ENCODE measurements around the gene SUMO2. TPM values are rescaled to one million over a fixed set of nuclear protein-coding genes. Genes with fewer than 3 reads are reported as not detected.

Gene SUMO2
- total and polyA plus RNA-seq, 9 donors: 75.7 to 504 (median 395) TPM

- Histone ChIP-seq H3K27ac (no peak overlapping the region), H3K4me1 (ENCODE audit: insufficient read depth) (no peaks in the 10 kb centered on the region), H3K27me3 (no peaks in the 10 kb centered on the region), H3K9me3 (no peaks in the 10 kb centered on the region), H3K4me3 (no peak overlapping the region), H3K36me3 (no peaks in the 10 kb centered on the region)
- WGBS, 3 donors: 75 to 86% (median 75%) methylated on average over 6 of the region's 6 CpGs
- DNase-seq: no peak
- intact Hi-C loops (cut with DNase I): no loop called here
- TF ChIP-seq, protein P1, sequence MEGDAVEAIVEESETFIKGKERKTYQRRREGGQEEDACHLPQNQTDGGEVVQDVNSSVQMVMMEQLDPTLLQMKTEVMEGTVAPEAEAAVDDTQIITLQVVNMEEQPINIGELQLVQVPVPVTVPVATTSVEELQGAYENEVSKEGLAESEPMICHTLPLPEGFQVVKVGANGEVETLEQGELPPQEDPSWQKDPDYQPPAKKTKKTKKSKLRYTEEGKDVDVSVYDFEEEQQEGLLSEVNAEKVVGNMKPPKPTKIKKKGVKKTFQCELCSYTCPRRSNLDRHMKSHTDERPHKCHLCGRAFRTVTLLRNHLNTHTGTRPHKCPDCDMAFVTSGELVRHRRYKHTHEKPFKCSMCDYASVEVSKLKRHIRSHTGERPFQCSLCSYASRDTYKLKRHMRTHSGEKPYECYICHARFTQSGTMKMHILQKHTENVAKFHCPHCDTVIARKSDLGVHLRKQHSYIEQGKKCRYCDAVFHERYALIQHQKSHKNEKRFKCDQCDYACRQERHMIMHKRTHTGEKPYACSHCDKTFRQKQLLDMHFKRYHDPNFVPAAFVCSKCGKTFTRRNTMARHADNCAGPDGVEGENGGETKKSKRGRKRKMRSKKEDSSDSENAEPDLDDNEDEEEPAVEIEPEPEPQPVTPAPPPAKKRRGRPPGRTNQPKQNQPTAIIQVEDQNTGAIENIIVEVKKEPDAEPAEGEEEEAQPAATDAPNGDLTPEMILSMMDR (IDR thresholded peaks at IDR 0.05): no peak
- TF ChIP-seq EP300 (IDR thresholded peaks at IDR 0.05): no peak
Measured at GRCh38 chr17:75147878-75148546, 34.7 kb downstream of the SUMO2 start.

- intact Hi-C loops (cut with DNase I): no loop called here
- H3K27me3 ChIP-seq: no peaks in the 10 kb centered on the region
- DNase-seq: no peak
- no peak overlapping the region for H3K4me3 ChIP-seq
- H3K4me1 ChIP-seq (ENCODE audit: insufficient read depth): no peaks in the 10 kb centered on the region
- WGBS, 3 donors: 83 to 90% (median 83%) methylated on average over 3 of the region's 3 CpGs
- no peak overlapping the region for H3K27ac ChIP-seq
- TF ChIP-seq EP300 (IDR thresholded peaks at IDR 0.05) (no peak), POLR2A (IDR thresholded peaks at IDR 0.05) (no peak)
- TF ChIP-seq, protein P1 (IDR thresholded peaks at IDR 0.05): no peak
- H3K36me3 ChIP-seq: no peaks in the 10 kb centered on the region
- no peaks in the 10 kb centered on the region for H3K9me3 ChIP-seq
Measured at GRCh38 chr17:75146592-75146991, 36.2 kb downstream of the SUMO2 start.

DNA sequence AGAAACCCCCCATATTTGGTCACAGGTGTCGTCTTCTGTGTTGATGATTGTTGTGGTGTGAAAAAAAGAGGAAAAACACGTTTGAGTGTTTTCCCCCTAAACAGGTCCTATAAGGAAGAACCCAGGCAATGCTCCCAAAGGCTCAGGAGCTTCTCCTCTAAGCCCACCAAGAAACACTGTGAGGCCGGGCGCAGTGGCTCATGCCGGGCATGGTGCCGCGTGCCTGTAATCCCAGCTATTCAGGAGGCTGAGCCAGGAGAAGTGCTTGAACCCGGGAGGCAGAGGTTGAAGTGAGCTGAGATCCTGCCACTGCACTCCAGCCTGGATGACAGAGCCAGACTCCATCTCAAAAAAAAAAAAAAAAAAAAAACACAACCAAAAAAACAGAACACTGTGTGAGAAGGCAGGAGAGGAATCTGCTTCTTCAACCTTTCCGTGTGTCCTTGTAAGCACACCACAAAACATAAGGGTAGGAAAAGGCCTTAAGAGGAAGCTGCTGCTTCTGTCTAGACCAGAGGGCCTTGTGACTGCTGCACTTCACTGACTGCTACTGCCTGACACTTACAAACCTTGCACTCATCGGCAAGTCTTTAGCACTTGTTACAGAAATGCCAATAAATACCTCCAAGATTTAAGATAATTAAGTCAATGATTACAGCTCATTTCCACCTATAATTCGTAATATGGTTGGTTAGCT lies 37.8 kb downstream of the SUMO2 start:
- H3K27me3 ChIP-seq: no peaks in the 10 kb centered on the region
- no peak overlapping the region for H3K4me3 ChIP-seq
- 85 to 89% (median 88%) methylated on average over 11 of the region's 11 CpGs for WGBS, 3 donors
- intact Hi-C loops (cut with DNase I): no loop called here
- no peak overlapping the region for H3K27ac ChIP-seq
- no peaks in the 10 kb centered on the region for H3K36me3 ChIP-seq
- no peaks in the 10 kb centered on the region for H3K9me3 ChIP-seq
- TF ChIP-seq, protein P1 (IDR thresholded peaks at IDR 0.05): no peak
- no peak for TF ChIP-seq POLR2A (IDR thresholded peaks at IDR 0.05)
- TF ChIP-seq EP300 (IDR thresholded peaks at IDR 0.05): no peak
- no peak for DNase-seq
- H3K4me1 ChIP-seq (ENCODE audit: insufficient read depth): no peaks in the 10 kb centered on the region

- TF ChIP-seq, protein P1 (IDR thresholded peaks at IDR 0.05): no peak
- no peak for TF ChIP-seq POLR2A (IDR thresholded peaks at IDR 0.05)
- no peak for TF ChIP-seq EP300 (IDR thresholded peaks at IDR 0.05)
Measured at GRCh38 chr17:75142236-75142971, 40.4 kb downstream of the SUMO2 start.

More at GRCh38 chr17:75142236-75142971, 40.4 kb downstream of the SUMO2 start:
- no peaks in the 10 kb centered on the region for H3K4me1 ChIP-seq (ENCODE audit: insufficient read depth)
- no peak overlapping the region for H3K27ac ChIP-seq
- H3K36me3 ChIP-seq: no peaks in the 10 kb centered on the region
- DNase-seq: no peak
- H3K9me3 ChIP-seq: no peaks in the 10 kb centered on the region
- no peaks in the 10 kb centered on the region for H3K27me3 ChIP-seq
- intact Hi-C loops (cut with DNase I): no loop called here
- H3K4me3 ChIP-seq: no peak overlapping the region
- WGBS, 3 donors: 88% methylated on average over 13 of the region's 13 CpGs

Measured in ovary (tissue), 9 donors.